Measurements from ENCODE around the gene RIMBP2. TPM values are rescaled to one million over a fixed set of nuclear protein-coding genes. Genes with fewer than 3 reads are reported as not detected.

RIMBP2 gene
- polyA plus RNA-seq, 1 donor, result 46.5 TPM

GRCh38 chr12:130566446-130567155 lies 149.5 kb downstream of the RIMBP2 start:
- DNase-seq, result no peak

GRCh38 chr12:130565189-130565588 lies 150.9 kb downstream of the RIMBP2 start:
- DNase-seq, result no peak

- DNase-seq, result no peak
Observed at GRCh38 chr12:130563323-130563722, 152.8 kb downstream of the RIMBP2 start.

GRCh38 chr12:130562716-130563115 lies 153.4 kb downstream of the RIMBP2 start:
- no peak for DNase-seq

- DNase-seq, result no peak
Observed at GRCh38 chr12:130560321-130560720, 155.8 kb downstream of the RIMBP2 start.

GRCh38 chr12:130559806-130560205 lies 156.3 kb downstream of the RIMBP2 start:
- no peak for DNase-seq

- no peak for DNase-seq
Observed at GRCh38 chr12:130557886-130558765, 158.0 kb downstream of the RIMBP2 start.

- no peak for DNase-seq
Observed at GRCh38 chr12:130557201-130557600, 158.9 kb downstream of the RIMBP2 start.

GRCh38 chr12:130556486-130557055 lies 159.5 kb downstream of the RIMBP2 start:
- DNase-seq, result no peak

GRCh38 chr12:130555628-130556485 lies 160.2 kb downstream of the RIMBP2 start:
- no peak for DNase-seq

GRCh38 chr12:130555221-130555620 lies 160.9 kb downstream of the RIMBP2 start:
- DNase-seq, result no peak

GRCh38 chr12:130552483-130552996 lies 163.6 kb downstream of the RIMBP2 start:
- DNase-seq, result peak; percentile 34

- no peak for DNase-seq
Observed at GRCh38 chr12:130549361-130549760, 166.7 kb downstream of the RIMBP2 start.

GRCh38 chr12:130547480-130548155 lies 168.5 kb downstream of the RIMBP2 start:
- DNase-seq, result no peak

GRCh38 chr12:130546494-130546893 lies 169.6 kb downstream of the RIMBP2 start:
- no peak for DNase-seq

- no peak for DNase-seq
Observed at GRCh38 chr12:130545475-130545874, 170.6 kb downstream of the RIMBP2 start.

GRCh38 chr12:130540376-130540775 lies 175.7 kb downstream of the RIMBP2 start:
- no peak for DNase-seq

GRCh38 chr12:130538343-130539095 lies 177.6 kb downstream of the RIMBP2 start:
- DNase-seq, result no peak

GRCh38 chr12:130537655-130538054 lies 178.4 kb downstream of the RIMBP2 start:
- no peak for DNase-seq

GRCh38 chr12:130537051-130537450 lies 179.0 kb downstream of the RIMBP2 start:
- DNase-seq, result no peak
